Bronchial epithelial cell (primary cell): Measurements from ENCODE around the gene INTS4. TPM values are rescaled to one million over a fixed set of nuclear protein-coding genes. Genes with fewer than 3 reads are reported as not detected.
A peak's percentile ranks its signal among the peaks of the same experiment; 100 is the strongest.
"Not testable (repeated sequence)": the region's sequence is repeated elsewhere in the genome, so short reads cannot be mapped to it uniquely, and the experiment has no call there.

Experiments used
- DNase-seq: peaks from one replicate; pipeline ENCODE4 v3.0.0-alpha.2; 2010; ENCODE audit warnings: low read depth
- FAIRE-seq: peaks from 2 replicates; lab custom pipeline; 2011; peaks lifted over from hg19 to GRCh38; lab: Jason Lieb, UNC
- H3K27me3 ChIP-seq: 2 replicates; pipeline ENCODE4 v1.5.1; 2011; ENCODE audit warnings: low read length; ENCODE audit not compliant: control insufficient read depth, insufficient read depth
- H3K36me3 ChIP-seq: 2 replicates; pipeline ENCODE4 v1.5.1; 2011; ENCODE audit warnings: low read length; ENCODE audit not compliant: control insufficient read depth, insufficient read depth
- H3K4me3 ChIP-seq: 2 replicates; pipeline ENCODE4 v1.5.1; 2011; ENCODE audit warnings: mild to moderate bottlenecking, low read depth, low read length, control low read depth
- CTCF ChIP-seq: IDR thresholded peaks from 2 replicates; pipeline ENCODE4 v1.5.1; 2011; ENCODE audit warnings: mild to moderate bottlenecking, moderate library complexity, low read length, control low read depth, inconsistent platforms; ENCODE audit not compliant: insufficient read depth, severe bottlenecking
- total RNA-seq: library from RNA; depleted of rRNA; stranded (reverse); fragments of >200 nt; gene quantifications from 2 replicates; pipeline ENCODE4 v1.2.1, GENCODE V29; 2014

INTS4 gene
- total RNA-seq, 1 donor from 2014 or later: 29.7 TPM

GRCh38 chr11:77882396-77882795, 112.1 kb downstream of the INTS4 start:
- peaks cover 2% of the 10 kb centered on the region for H3K36me3 ChIP-seq
- H3K27me3 ChIP-seq: no peaks in the 10 kb centered on the region
- no peak for TF ChIP-seq CTCF
- DNase-seq: no peak
- no peak for FAIRE-seq
- H3K4me3 ChIP-seq: no peak overlapping the region

GRCh38 chr11:77879218-77879617, 115.2 kb downstream of the INTS4 start:
- H3K27me3 ChIP-seq: no peaks in the 10 kb centered on the region
- H3K4me3 ChIP-seq: no peak overlapping the region
- DNase-seq (no peak), FAIRE-seq (peak; percentile 47)
- no peak for TF ChIP-seq CTCF
- H3K36me3 ChIP-seq: peaks cover 1% of the 10 kb centered on the region

- not testable (repeated sequence) for H3K27me3 ChIP-seq, H3K4me3 ChIP-seq, FAIRE-seq, H3K36me3 ChIP-seq
- peak; percentile 62 for DNase-seq
These were observed 116.2 kb downstream of the INTS4 start for GRCh38 chr11:77878247-77878646.

- H3K36me3 ChIP-seq: no peaks in the 10 kb centered on the region
- TF ChIP-seq CTCF: no peak
- FAIRE-seq: no peak
These were observed 118.4 kb downstream of the INTS4 start for GRCh38 chr11:77876045-77876444.

GRCh38 chr11:77874206-77874605, 120.3 kb downstream of the INTS4 start:
- Histone ChIP-seq H3K4me3 (no peak overlapping the region), H3K27me3 (no peaks in the 10 kb centered on the region), H3K36me3 (no peaks in the 10 kb centered on the region)
- TF ChIP-seq CTCF: no peak
- DNase-seq (no peak), FAIRE-seq (no peak)

More at GRCh38 chr11:77876045-77876444, 118.4 kb downstream of the INTS4 start:
- DNase-seq: no peak
- no peaks in the 10 kb centered on the region for H3K27me3 ChIP-seq
- no peak overlapping the region for H3K4me3 ChIP-seq

GRCh38 chr11:77873345-77873744, 121.1 kb downstream of the INTS4 start:
- Histone ChIP-seq H3K36me3 (no peaks in the 10 kb centered on the region), H3K27me3 (no peaks in the 10 kb centered on the region), H3K4me3 (no peak overlapping the region)
- DNase-seq (no peak), FAIRE-seq (no peak)
- TF ChIP-seq CTCF: no peak
